Natural killer cell (primary cell): Measurements from ENCODE around the gene SLC26A1. TPM values are rescaled to one million over a fixed set of nuclear protein-coding genes. Genes with fewer than 3 reads are reported as not detected.
A peak's percentile ranks its signal among the peaks of the same experiment; 100 is the strongest.

ENCODE experiments used
- ATAC-seq, 3 donors: fragments of 150-1000 bp in 2 of 3; fragments of 200-7000 bp in 1 of 3; cut with Tn5 transposase; 1 replicate in 1 of 3; 2 replicates in 2 of 3; pipeline ENCODE4 v1.10.0; 2021; ENCODE audit warnings: mild to moderate bottlenecking in 2 of 3, moderate library complexity in 2 of 3
- DNase-seq, 2 donors: peaks; one replicate each; pipeline versions ENCODE4 v3.0.0 to v3.0.0-alpha.2; 2013 to 2021; ENCODE audit warnings: mixed read lengths in 1 of 2
- H3K27ac ChIP-seq: one replicate; pipeline ENCODE4 v1.5.1; 2013; ENCODE audit warnings: mild to moderate bottlenecking, low read length
- H3K27me3 ChIP-seq: one replicate; pipeline ENCODE4 v1.6.1; 2013; ENCODE audit warnings: low read length; ENCODE audit not compliant: control insufficient read depth, insufficient read depth
- H3K36me3 ChIP-seq: one replicate; pipeline ENCODE4 v1.6.1; 2013; ENCODE audit warnings: low read length; ENCODE audit not compliant: control insufficient read depth, insufficient read depth
- H3K4me1 ChIP-seq: one replicate; pipeline ENCODE4 v1.6.1; 2013; ENCODE audit warnings: low read length; ENCODE audit not compliant: control insufficient read depth, insufficient read depth
- H3K4me3 ChIP-seq: one replicate; pipeline ENCODE4 v1.5.1; 2013; ENCODE audit warnings: low read length
- H3K9me3 ChIP-seq: one replicate; pipeline ENCODE4 v1.6.1; 2013; ENCODE audit warnings: low read length; ENCODE audit not compliant: control insufficient read depth, insufficient read depth
- H3K27ac Mint-ChIP-seq, 2 donors: one replicate each; pipeline ENCODE4 v1.8.0; 2022; ENCODE audit warnings: mild to moderate bottlenecking in 2 of 2, mixed read lengths in 2 of 2, moderate library complexity in 1 of 2
- H3K27me3 Mint-ChIP-seq, 2 donors: one replicate each; pipeline ENCODE4 v1.8.0; 2022; ENCODE audit warnings: low read depth in 2 of 2, mixed read lengths in 2 of 2
- H3K36me3 Mint-ChIP-seq: one replicate; pipeline ENCODE4 v1.8.0; 2022; ENCODE audit warnings: mixed read lengths
- H3K4me1 Mint-ChIP-seq, 2 donors: one replicate each; pipeline ENCODE4 v1.8.0; 2022; ENCODE audit warnings: mixed read lengths in 2 of 2
- H3K4me3 Mint-ChIP-seq: one replicate; pipeline ENCODE4 v1.8.0; 2022; ENCODE audit warnings: mild to moderate bottlenecking, moderate library complexity, mixed read lengths
- H3K9me3 Mint-ChIP-seq, 2 donors: one replicate each; pipeline ENCODE4 v1.8.0; 2022; ENCODE audit warnings: mixed read lengths in 2 of 2
- CTCF ChIP-seq: fragments of 200-600 bp; IDR thresholded peaks from one replicate; pipeline ENCODE4 v1.8.0; 2022; ENCODE audit warnings: antibody characterized with exemption
- WGBS: methylation state at CpG from one replicate; pipeline ENCODE4 v1.1.7; 2013; ENCODE audit warnings: missing lambda C conversion rate; ENCODE audit not compliant: insufficient coverage; 5-methylcytosine and 5-hydroxymethylcytosine counted together
- intact Hi-C: fragments of 100-400 bp; cut with micrococcal nuclease; formaldehyde crosslinking; loops from one replicate; pipeline ENCODE4 v1.14.2; 2022
- total RNA-seq, 4 donors: library from RNA; stranded (reverse); fragments of 120-200 nt in 1 of 4; gene quantifications; one replicate each; pipeline versions ENCODE4 v1.2.3 to v1.2.4, GENCODE V29; 2013 to 2022

SLC26A1 gene
- total RNA-seq, 3 donors from 2014 or later (not counting 1 experiment from before 2014, with no cell fraction given), result 0.19 to 0.80 (median 0.61) TPM

- Mint-ChIP-seq H3K27me3 (peaks cover 16 to 19% of the 10 kb centered on the region in 2 donors), H3K4me3 (no peak overlapping the region), H3K9me3 (no peaks in the 10 kb centered on the region), H3K4me1 (peaks cover 7 to 15% of the 10 kb centered on the region in 2 donors), H3K27ac (no peak overlapping the region), H3K36me3 (no peaks in the 10 kb centered on the region)
- Histone ChIP-seq H3K27me3 (no peaks in the 10 kb centered on the region), H3K27ac (no peak overlapping the region), H3K4me1 (peaks cover 30% of the 10 kb centered on the region), H3K36me3 (no peaks in the 10 kb centered on the region), H3K4me3 (no peak overlapping the region), H3K9me3 (no peaks in the 10 kb centered on the region)
- under 1% methylated on average over 59 of the region's 69 CpGs for whole genome bisulfite sequencing
- intact Hi-C loops, result loop anchor here (5.0 kb wide), 1 partner anchor 39 kb away; the partner anchor contains the start of gene DGKQ
- ATAC-seq (no peak), DNase-seq (no peak)
- TF ChIP-seq CTCF, result no peak
Measured at GRCh38 chr4:1011666-1012033, 18.4 kb upstream of the SLC26A1 start.

- no peaks in the 10 kb centered on the region for H3K9me3 Mint-ChIP-seq
- ATAC-seq, result peak; percentile 45 to 65 (median 60)
- WGBS, result under 1% methylated on average over 89 of the region's 89 CpGs
Measured at GRCh38 chr4:1011022-1011665, 17.9 kb upstream of the SLC26A1 start, which contains the start of gene FGFRL1. Gene FGFRL1 (plus strand): TSS chr4:1011626. CDS start chr4:1012486, 860 bp downstream.

GRCh38 chr4:1010395-1011021, 17.3 kb upstream of the SLC26A1 start:
- intact Hi-C loops, result loop anchor here (5.0 kb wide), 1 partner anchor 38 kb away; the partner anchor contains the start of gene DGKQ
- no peaks in the 10 kb centered on the region for H3K36me3 ChIP-seq
- Mint-ChIP-seq H3K36me3 (no peaks in the 10 kb centered on the region), H3K4me1 (peaks cover 7 to 15% of the 10 kb centered on the region in 2 donors), H3K27ac (peak overlapping the region; percentile 84 to 96), H3K27me3 (peaks cover 16 to 25% of the 10 kb centered on the region in 2 donors), H3K4me3 (peak overlapping the region; percentile 92), H3K9me3 (no peaks in the 10 kb centered on the region)
- H3K27ac ChIP-seq, result peak overlapping the region; percentile 78
- ATAC-seq, result peak; percentile 38 to 71 (median 48)
- WGBS, result 2% methylated on average over 36 of the region's 36 CpGs
- no peaks in the 10 kb centered on the region for H3K27me3 ChIP-seq
- H3K4me1 ChIP-seq, result peaks cover 30% of the 10 kb centered on the region
- DNase-seq, result peak; percentile 67 to 84
- TF ChIP-seq CTCF, result no peak
- peak overlapping the region; percentile 70 for H3K4me3 ChIP-seq
- H3K9me3 ChIP-seq, result no peaks in the 10 kb centered on the region

More at GRCh38 chr4:1011022-1011665, 17.9 kb upstream of the SLC26A1 start, which contains the start of gene FGFRL1:
- no peak for TF ChIP-seq CTCF
- peak; percentile 76 to 94 for DNase-seq
- Histone ChIP-seq H3K36me3 (no peaks in the 10 kb centered on the region), H3K27me3 (no peaks in the 10 kb centered on the region), H3K4me1 (peaks cover 30% of the 10 kb centered on the region), H3K4me3 (peak within 1 kb of the TSS; percentile 70), H3K27ac (peak within 1 kb of the TSS; percentile 78), H3K9me3 (no peaks in the 10 kb centered on the region)
- peaks cover 16 to 24% of the 10 kb centered on the region in 2 donors for H3K27me3 Mint-ChIP-seq
- H3K27ac Mint-ChIP-seq, result peak within 1 kb of the TSS; percentile 84 to 96
- intact Hi-C loops, result loop anchor here (5.0 kb wide), 1 partner anchor 39 kb away; the partner anchor contains the start of gene DGKQ
- H3K4me3 Mint-ChIP-seq, result peak within 1 kb of the TSS; percentile 92
- peaks cover 7 to 15% of the 10 kb centered on the region in 2 donors for H3K4me1 Mint-ChIP-seq
- no peaks in the 10 kb centered on the region for H3K36me3 Mint-ChIP-seq
